WERI-Rb-1 (cell line): ENCODE measurements around the gene AQP11.
"Not testable (repeated sequence)": the region's sequence is repeated elsewhere in the genome, so short reads cannot be mapped to it uniquely, and the experiment has no call there.

ENCODE experiments used
- DNase-seq: peaks from one replicate; pipeline ENCODE4 v3.0.0-alpha.2; 2020
- H3K27ac ChIP-seq: fragments of 250-450 bp; sonication (Bioruptor Pico); 2 replicates; pipeline ENCODE4 v1.5.1; 2020; ENCODE audit warnings: mild to moderate bottlenecking, moderate library complexity
- H3K27me3 ChIP-seq: fragments of 250-450 bp; sonication (Bioruptor Pico); 2 replicates; pipeline ENCODE4 v1.5.1; 2021; ENCODE audit warnings: mild to moderate bottlenecking, low read depth, moderate library complexity; ENCODE audit not compliant: insufficient read depth, severe bottlenecking
- H3K36me3 ChIP-seq: fragments of 250-450 bp; sonication (Bioruptor Pico); 2 replicates; pipeline ENCODE4 v1.5.1; 2020; ENCODE audit warnings: mild to moderate bottlenecking, moderate library complexity
- H3K4me3 ChIP-seq: 2 replicates; pipeline ENCODE4 v1.5.1; 2011; ENCODE audit warnings: low read depth, mild to moderate bottlenecking, control low read depth, low read length
- H3K9me3 ChIP-seq: fragments of 250-450 bp; sonication (Bioruptor Pico); 2 replicates; pipeline ENCODE4 v1.5.1; 2021; ENCODE audit warnings: mild to moderate bottlenecking, moderate library complexity; ENCODE audit not compliant: severe bottlenecking
- TF ChIP-seq, protein P1 (sequence below): IDR thresholded peaks from 2 replicates; pipeline ENCODE4 v1.5.1; 2011; ENCODE audit warnings: low read depth, mild to moderate bottlenecking, control low read depth, inconsistent platforms, low read length

AQP11 gene, protein sequence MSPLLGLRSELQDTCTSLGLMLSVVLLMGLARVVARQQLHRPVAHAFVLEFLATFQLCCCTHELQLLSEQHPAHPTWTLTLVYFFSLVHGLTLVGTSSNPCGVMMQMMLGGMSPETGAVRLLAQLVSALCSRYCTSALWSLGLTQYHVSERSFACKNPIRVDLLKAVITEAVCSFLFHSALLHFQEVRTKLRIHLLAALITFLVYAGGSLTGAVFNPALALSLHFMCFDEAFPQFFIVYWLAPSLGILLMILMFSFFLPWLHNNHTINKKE

GRCh38 chr11:77589521-77590193 lies at the start of gene AQP11:
Gene AQP11, plus strand, starts transcription at chr11:77589953. Its CDS starts 40 bp downstream, at chr11:77589993.
- Histone ChIP-seq H3K9me3 (no peaks in the 10 kb centered on the region), H3K36me3 (no peaks in the 10 kb centered on the region), H3K4me3 (peak within 1 kb of the TSS; percentile 86), H3K27ac (peak within 1 kb of the TSS; percentile 83), H3K27me3 (no peaks in the 10 kb centered on the region)
- TF ChIP-seq, protein P1, sequence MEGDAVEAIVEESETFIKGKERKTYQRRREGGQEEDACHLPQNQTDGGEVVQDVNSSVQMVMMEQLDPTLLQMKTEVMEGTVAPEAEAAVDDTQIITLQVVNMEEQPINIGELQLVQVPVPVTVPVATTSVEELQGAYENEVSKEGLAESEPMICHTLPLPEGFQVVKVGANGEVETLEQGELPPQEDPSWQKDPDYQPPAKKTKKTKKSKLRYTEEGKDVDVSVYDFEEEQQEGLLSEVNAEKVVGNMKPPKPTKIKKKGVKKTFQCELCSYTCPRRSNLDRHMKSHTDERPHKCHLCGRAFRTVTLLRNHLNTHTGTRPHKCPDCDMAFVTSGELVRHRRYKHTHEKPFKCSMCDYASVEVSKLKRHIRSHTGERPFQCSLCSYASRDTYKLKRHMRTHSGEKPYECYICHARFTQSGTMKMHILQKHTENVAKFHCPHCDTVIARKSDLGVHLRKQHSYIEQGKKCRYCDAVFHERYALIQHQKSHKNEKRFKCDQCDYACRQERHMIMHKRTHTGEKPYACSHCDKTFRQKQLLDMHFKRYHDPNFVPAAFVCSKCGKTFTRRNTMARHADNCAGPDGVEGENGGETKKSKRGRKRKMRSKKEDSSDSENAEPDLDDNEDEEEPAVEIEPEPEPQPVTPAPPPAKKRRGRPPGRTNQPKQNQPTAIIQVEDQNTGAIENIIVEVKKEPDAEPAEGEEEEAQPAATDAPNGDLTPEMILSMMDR: 0 out of 2 replicates have a peak, but pooled peaks have one; percentile 1
- DNase-seq: peak; percentile 91

GRCh38 chr11:77542296-77542695 lies 47.5 kb upstream of the AQP11 start:
- no peaks in the 10 kb centered on the region for H3K27me3 ChIP-seq
- no peaks in the 10 kb centered on the region for H3K9me3 ChIP-seq
- DNase-seq: no peak
- no peak overlapping the region for H3K4me3 ChIP-seq
- H3K36me3 ChIP-seq: no peaks in the 10 kb centered on the region
- no peak overlapping the region for H3K27ac ChIP-seq
- TF ChIP-seq, protein P1: no peak

DNA sequence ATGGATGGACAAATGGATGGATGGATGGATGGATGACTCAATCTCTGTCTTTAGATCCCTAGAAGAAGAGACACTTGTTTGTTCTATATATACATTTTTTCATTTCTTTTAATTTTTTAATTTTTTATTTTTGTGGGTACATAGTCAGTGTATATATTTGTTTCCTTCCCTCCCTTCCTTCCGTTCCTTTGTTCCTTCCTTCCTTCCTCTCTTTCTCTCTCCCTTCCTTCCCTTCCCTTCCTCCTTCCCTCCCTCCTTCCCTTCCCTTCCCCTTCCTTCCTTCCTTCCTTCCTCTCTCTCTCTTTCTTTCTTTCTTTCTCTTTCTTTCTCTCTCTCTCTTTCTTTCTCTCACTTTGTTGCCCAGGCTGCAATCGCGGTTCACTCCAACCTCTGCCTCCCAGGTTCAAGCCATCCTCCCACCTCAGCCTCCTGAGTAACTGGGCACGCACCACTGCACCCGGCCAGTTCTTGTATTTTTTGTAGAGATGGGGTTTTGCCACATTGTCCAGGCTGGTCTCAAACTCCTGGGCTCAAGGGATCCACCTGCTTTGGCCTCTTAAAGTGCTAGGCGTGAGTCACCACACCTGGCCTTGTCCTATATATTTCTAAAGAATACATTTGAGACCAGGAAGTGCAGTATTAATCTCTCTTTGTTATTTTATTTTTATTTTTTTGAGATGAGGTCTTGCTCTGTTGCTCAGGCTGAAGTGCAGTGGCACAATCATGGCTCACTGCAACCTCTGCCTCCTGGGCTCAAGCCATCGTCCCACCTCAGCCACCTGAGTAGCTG lies 42.5 kb upstream of the AQP11 start:
- no peaks in the 10 kb centered on the region for H3K36me3 ChIP-seq
- no peak overlapping the region for H3K27ac ChIP-seq
- no peak overlapping the region for H3K4me3 ChIP-seq
- H3K27me3 ChIP-seq: no peaks in the 10 kb centered on the region
- H3K9me3 ChIP-seq: no peaks in the 10 kb centered on the region
- DNase-seq: no peak
- TF ChIP-seq, protein P1: no peak

GRCh38 chr11:77547863-77548551 lies 41.7 kb upstream of the AQP11 start:
- DNase-seq: peak; percentile 42
- H3K4me3 ChIP-seq: no peak overlapping the region
- no peaks in the 10 kb centered on the region for H3K27me3 ChIP-seq
- H3K27ac ChIP-seq: no peak overlapping the region
- no peaks in the 10 kb centered on the region for H3K9me3 ChIP-seq
- TF ChIP-seq, protein P1: peak; percentile 45; the same call in 1 of the 2 replicates
- no peaks in the 10 kb centered on the region for H3K36me3 ChIP-seq

- H3K27ac ChIP-seq: no peak overlapping the region
- no peaks in the 10 kb centered on the region for H3K9me3 ChIP-seq
- no peaks in the 10 kb centered on the region for H3K36me3 ChIP-seq
- no peak overlapping the region for H3K4me3 ChIP-seq
- DNase-seq: no peak
- no peaks in the 10 kb centered on the region for H3K27me3 ChIP-seq
- TF ChIP-seq, protein P1: no peak
Measured at GRCh38 chr11:77548552-77549445, 41.0 kb upstream of the AQP11 start.

- not testable (repeated sequence) for H3K27ac ChIP-seq, H3K36me3 ChIP-seq, H3K27me3 ChIP-seq, H3K9me3 ChIP-seq, H3K4me3 ChIP-seq, DNase-seq
Measured at GRCh38 chr11:77551426-77551825, 38.3 kb upstream of the AQP11 start.
